Esophagus mucosa (tissue), 1 donor: Measurements from ENCODE around the gene ELANE. TPM values are rescaled to one million over a fixed set of nuclear protein-coding genes. Genes with fewer than 3 reads are reported as not detected.
A peak's percentile ranks its signal among the peaks of the same experiment; 100 is the strongest.
"Not testable (repeated sequence)": the region's sequence is repeated elsewhere in the genome, so short reads cannot be mapped to it uniquely, and the experiment has no call there.

Source experiments
- ATAC-seq: fragments of 200-7000 bp; cut with Tn5 transposase; one replicate; pipeline ENCODE4 v1.9.1; 2020
- total RNA-seq: library from RNA; stranded (reverse); gene quantifications from one replicate; pipeline ENCODE4 v1.2.4, GENCODE V29; 2023
- donor health status: DM: yes; HTN: yes; CAD: no.

Gene ELANE
- total RNA-seq, 1 donor from 2014 or later = not detected

GRCh38 chr19:842802-843179, 9.3 kb upstream of the ELANE start:
- ATAC-seq = not testable (repeated sequence)

GRCh38 chr19:843180-843835, 8.8 kb upstream of the ELANE start:
- ATAC-seq = peak; percentile 21

DNA sequence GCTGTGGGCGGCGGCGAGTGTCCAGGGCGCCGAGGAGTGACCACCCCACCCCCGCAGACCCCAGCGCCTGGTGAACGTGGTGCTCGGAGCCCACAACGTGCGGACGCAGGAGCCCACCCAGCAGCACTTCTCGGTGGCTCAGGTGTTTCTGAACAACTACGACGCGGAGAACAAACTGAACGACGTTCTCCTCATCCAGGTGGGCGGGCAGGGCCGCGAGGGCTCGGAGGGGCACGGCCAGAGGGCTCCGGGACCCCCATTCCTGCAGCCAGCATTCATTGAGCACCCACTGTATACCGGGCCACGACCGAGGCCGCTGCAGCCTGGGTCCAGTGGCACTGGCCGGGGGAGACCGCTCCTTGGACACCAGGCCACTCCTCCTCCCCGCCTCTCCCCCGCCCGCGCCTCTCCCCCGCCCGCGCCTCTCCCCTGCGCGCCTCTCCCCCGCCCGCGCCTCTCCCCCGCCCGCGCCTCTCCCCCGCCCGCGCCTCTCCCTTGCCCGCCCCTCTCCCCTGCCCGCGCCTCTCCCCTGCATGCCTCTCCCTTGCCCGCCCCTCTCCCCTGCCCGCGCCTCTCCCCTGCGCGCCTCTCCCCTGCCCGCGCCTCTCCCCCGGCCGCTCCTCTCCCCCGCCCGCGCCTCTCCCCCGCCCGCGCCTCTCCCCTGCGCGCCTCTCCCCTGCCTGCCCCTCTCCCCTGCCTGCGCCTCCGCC, 8.1 kb upstream of the ELANE start:
- ATAC-seq = no peak

DNA sequence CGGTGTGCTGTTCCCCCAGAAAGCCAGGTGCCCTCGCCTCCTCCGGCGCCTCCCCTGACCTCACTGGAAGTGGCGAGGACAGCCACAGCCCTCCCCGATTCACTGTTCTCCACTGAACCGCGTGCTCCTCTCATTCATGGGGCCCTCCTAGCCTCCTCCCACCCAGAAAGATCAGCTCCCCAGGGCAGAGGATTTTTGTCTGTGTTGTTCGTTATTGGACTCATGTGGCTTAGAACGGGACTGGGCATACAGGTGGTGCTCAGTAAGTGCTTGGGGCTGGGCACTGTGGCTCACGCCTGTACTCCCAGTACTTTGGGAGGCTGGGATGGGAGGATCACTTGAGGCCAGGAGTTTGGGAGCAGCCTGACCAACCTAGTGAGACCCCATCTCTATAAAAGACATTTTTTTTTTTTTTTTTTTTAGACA, 7.5 kb upstream of the ELANE start:
- ATAC-seq = no peak

DNA sequence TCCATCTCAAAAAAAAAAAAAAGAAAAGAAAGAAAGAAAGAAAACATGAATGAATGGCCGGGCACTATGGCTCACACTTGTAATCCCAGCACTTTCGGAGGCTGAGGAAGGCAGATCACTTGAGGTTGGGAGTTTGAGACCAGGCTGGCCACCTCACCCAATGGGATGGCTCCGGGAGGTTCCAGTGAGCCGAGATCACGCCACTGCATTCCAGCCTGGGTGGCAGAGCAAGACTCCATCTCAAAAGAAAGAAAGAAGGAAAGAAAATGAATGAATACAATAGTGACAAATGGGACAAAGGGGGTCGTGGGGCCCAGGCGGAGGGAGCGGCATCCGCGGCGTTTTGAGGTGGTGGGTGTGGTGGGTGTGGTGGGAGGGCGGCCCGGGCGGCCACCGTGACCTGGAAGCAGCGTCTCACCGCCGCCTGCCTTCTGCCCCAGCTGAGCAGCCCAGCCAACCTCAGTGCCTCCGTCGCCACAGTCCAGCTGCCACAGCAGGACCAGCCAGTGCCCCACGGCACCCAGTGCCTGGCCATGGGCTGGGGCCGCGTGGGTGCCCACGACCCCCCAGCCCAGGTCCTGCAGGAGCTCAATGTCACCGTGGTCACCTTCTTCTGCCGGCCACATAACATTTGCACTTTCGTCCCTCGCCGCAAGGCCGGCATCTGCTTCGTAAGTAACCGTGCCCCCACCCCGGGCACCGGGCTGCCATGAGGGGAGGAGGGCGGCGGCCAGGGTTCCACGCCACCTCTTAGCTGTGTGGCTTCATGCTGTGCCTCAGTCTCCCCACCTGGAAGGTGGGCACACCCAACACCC, 6.2 kb upstream of the ELANE start:
- ATAC-seq = no peak

DNA sequence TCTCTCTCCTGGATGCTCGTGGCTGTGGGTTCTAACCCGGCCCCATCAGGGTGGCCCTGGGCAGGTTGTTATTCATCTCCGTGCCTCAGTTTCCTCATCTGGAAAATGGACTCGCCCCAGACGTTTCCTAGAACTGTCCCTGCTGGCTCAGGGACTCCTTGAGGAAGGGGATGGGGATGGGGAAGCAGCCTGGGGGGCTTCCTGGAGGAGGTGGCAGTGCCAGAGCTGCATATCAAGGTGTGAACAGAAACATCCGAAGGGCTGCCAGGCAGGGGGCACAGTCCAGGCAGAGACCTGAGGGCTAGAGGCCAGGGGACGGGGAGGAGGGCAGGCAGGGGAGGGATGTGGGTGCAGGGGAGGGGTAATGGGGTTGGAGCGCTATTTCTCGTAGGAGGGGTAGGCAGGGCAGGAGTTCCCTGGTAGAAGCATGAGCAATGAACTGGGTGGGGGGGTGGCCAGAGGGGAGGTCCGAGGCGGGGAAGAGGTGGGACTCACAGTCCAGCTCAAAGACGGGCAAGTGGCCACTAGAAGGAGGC, 3.6 kb upstream of the ELANE start:
- ATAC-seq = no peak

DNA sequence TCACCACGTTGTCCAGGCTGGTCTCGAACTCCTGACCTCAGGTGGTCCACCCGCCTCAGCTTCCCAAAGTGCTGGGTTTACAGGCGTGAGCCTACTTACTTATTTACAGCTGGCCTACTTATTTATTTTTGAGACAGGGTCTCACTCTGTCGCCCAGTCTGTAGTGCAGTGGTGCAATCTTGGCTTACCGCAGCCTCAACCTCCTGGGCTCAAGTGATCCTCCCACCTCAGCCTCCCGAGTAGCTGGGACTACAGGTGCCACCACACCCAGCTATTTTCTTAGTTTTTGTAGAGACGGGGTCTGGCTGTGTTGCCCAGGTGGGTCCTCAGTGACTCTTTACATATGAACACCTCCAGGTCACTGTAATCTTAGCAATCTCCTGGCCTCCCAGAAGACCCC, 2.9 kb upstream of the ELANE start:
- ATAC-seq = not testable (repeated sequence)

DNA sequence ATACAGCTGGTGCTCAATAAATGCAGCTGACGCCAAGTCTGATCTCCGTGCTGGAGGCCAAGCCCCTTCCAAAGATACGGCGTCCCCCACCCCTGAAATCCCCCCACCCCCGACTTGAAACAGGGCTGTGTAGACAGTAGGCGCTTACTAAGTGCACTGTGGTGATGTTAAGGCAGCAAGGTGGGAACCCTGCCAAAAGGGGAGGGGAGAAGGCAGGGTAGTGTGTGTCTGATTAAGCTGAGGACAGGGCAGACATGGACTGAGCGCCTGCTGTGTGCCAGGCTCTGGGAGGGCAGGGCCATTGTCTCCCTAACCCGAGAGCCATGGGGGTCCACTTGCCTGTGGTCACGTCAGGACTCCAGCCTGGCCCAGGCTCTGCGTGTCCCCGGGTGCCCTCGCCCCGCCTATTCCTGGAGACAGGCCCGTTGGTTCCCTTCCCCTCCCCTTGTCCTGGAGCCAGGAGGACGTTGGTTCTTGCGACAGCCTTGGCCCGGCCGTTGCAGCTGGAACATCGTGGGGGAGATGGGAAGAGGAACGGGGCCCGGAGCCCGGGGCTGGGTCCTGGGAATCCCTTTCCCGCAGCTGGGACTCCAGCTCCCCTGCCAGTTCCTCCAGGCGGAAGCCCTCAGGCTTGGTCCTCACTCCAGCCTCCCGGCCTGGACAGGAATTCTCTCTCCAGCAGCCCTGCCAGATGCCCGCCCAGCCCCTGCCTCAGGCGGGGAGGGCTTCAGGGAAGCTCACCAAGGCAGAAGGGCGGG, 1.7 kb upstream of the ELANE start:
- peak; percentile 54 for ATAC-seq

- no peak for ATAC-seq
These were observed 1.1 kb upstream of the ELANE start for GRCh38 chr19:850979-851335.

DNA sequence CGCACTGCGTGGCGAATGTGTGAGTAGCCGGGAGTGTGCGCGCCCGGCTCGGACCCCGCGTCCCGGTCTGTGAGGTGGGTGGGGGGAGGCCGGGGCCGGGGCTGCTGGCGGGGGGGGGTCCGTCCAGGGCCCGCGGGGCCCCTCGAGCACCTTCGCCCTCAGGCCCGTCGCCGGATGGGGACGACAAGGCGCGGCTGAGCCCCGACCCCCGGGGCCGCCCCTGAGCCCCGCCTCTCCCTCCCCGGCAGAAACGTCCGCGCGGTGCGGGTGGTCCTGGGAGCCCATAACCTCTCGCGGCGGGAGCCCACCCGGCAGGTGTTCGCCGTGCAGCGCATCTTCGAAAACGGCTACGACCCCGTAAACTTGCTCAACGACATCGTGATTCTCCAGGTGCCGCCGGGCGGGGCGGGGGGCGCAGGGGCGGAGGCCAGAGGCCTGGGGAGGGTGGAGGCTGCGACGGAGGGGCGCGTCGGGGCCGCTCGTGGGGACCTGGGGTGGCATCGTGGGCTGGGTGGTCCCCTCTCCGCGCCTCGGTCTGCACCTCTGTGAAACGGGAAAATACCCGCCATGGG, 997 bp downstream of the ELANE start:
- ATAC-seq = no peak

DNA sequence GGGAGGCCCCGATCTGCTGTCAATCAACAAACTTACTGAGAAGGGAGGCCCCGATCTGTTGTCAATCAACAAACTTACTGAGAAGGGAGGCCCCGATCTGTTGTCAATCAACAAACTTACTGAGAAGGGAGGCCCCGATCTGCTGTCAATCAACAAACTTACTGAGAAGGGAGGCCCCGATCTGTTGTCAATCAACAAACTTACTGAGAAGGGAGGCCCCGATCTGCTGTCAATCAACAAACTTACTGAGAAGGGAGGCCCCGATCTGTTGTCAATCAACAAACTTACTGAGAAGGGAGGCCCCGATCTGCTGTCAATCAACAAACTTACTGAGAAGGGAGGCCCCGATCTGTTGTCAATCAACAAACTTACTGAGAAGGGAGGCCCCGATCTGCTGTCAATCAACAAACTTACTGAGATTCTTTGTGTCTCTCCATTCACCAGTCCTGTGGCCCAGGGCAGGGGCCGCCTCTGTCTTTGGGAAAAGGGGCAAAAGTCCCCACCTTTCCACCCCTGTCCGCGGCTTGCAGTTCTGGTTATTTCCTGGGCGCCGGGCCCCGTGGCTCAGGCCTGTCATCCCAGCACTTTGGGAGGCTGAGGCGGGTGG, 1.6 kb downstream of the ELANE start:
- not testable (repeated sequence) for ATAC-seq

DNA sequence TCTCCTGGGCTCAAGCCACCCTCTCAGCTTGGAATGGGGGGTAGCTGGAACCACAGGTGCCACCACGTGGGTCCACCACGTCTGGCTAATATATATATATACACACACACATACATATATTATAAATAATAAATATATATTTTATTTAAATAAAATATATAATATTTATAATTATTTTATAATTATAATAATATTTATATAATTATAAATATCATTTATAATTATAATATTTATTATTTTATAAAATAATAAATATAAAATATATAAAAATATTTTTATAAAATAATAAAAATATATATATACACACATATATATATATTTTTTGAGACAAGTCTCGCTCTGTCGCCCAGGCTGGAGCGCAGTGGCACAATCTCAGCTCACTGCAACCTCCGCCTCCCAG, 2.4 kb downstream of the ELANE start:
- ATAC-seq = no peak

- no peak for ATAC-seq
These were observed 3.0 kb downstream of the ELANE start for GRCh38 chr19:855142-855541.

- no peak for ATAC-seq
These were observed 3.5 kb downstream of the ELANE start for GRCh38 chr19:855566-856120.

DNA sequence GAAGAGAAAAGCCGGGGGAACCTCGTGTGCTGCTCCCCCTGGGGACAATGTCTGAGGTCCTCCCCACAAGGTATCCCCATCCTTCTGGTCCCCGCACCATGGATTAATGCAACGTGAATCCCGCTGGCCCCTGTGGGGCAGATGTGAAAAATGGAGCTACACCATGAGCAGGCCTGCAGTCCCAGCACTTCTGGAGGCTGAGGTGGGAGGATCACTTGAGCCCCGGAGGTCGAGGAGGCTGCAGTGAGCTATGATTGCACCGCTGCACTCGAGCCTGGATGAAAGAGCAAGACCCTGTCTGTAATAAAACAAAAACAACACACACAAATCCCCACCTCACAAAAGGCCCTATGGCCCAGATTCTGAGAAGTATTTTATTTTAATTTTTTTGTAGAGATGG, 6.2 kb downstream of the ELANE start:
- no peak for ATAC-seq

DNA sequence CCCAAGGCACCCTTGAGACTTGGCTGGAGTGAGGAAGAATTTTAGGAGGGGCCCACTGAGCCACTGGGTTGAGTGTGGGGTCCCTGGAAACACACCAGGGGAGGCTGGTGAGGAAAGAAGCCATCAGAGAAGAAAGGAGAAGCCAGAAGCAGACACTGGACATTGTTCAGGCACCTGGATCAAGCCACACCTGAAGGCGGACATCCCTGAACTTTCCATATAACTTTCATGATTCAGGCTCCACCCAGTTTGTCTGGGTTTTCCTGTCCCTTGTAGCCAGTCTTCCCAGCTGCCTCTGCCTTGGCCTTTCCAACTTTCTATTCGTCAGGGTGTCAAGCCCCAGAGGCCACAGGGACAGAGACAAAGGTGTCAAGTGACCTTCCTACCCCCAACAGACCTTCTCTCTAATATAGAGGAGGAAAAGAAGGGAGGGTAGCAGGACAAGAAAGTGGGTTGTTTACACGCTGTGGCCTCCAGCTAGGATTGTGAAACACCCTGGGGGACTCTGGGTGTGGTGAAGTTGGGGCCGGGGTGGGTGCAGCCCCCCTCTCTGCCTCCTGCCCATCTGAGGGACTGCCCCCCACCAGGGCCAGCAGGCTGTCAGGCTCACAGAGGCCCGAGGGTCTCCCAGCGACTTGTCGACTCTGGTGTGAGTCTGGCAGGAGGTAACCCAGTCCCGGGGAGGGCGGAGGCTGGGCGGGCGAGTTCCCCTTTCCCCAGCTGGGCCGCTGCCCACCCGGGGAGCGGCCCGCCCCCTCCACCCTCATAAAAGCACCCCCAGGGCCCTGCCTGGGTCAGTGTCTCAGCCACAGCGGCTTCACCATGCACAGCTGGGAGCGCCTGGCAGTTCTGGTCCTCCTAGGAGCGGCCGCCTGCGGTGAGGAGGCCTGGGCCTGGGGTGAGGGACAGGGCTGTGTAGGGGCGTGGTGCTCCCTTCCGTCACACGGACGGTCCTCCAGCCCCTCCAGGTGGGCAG, 7.1 kb downstream of the ELANE start, which contains the start of gene CFD:
TSS of gene CFD (plus strand) at position 797 of the 976 bp plus-strand sequence. CDS start at position 823, 26 bp downstream.
- ATAC-seq = peak; percentile 21

DNA sequence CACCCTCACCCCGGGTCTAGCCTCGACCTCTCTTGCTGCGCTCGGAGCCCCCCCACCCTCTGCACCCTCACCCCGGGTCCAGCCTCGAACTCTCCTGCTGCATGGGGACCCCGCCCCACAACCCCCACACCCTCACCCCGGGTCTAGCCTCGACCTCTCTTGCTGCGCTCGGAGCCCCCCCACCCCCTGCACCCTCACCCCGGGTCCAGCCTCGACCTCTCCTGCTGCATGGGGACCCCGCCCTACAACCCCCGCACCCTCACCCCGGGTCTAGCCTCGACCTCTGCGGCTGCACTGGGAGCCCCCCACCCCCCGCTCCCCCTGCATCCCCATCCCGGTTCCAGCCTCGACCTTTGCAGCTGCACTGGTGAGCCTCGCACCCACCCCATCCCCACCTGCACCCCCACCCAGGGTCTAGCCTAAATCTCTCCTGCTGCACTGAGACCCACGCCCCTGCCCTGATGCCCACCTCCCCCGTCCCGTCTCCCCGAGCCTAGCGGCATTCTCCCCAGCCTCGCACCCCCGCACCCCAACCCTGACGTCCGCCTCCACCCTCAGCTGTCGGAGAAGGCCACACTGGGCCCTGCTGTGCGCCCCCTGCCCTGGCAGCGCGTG, 9.1 kb downstream of the ELANE start:
- no peak for ATAC-seq

- peak; percentile 54 for ATAC-seq
These were observed 9.9 kb downstream of the ELANE start for GRCh38 chr19:861756-862580.
